ENCODE measurements around the gene LINGO1. TPM values are rescaled to one million over a fixed set of nuclear protein-coding genes. Genes with fewer than 3 reads are reported as not detected.

LINGO1 gene
- total RNA-seq, 6 experiments from 2014 or later, result 0.09 to 0.11 TPM; not detected in 4

GRCh38 chr15:77576538-77576937 lies 56.2 kb downstream of the LINGO1 start:
- Mint-ChIP-seq H3K27ac (no peak overlapping the region), H3K4me1 (ENCODE audit: low read depth) (no peaks in the 10 kb centered on the region; the same call in 1 of the 2 replicates), H3K36me3 (ENCODE audit: low read depth) (no peaks in the 10 kb centered on the region), H3K4me3 (no peak overlapping the region), H3K27me3 (ENCODE audit: insufficient read depth) (peaks cover 65% of the 10 kb centered on the region), H3K9me3 (no peaks in the 10 kb centered on the region)
- no peak for DNase-seq
- TF ChIP-seq, protein P1, sequence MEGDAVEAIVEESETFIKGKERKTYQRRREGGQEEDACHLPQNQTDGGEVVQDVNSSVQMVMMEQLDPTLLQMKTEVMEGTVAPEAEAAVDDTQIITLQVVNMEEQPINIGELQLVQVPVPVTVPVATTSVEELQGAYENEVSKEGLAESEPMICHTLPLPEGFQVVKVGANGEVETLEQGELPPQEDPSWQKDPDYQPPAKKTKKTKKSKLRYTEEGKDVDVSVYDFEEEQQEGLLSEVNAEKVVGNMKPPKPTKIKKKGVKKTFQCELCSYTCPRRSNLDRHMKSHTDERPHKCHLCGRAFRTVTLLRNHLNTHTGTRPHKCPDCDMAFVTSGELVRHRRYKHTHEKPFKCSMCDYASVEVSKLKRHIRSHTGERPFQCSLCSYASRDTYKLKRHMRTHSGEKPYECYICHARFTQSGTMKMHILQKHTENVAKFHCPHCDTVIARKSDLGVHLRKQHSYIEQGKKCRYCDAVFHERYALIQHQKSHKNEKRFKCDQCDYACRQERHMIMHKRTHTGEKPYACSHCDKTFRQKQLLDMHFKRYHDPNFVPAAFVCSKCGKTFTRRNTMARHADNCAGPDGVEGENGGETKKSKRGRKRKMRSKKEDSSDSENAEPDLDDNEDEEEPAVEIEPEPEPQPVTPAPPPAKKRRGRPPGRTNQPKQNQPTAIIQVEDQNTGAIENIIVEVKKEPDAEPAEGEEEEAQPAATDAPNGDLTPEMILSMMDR (IDR thresholded peaks at IDR 0.05), result no peak

GRCh38 chr15:77575203-77575934 lies 57.3 kb downstream of the LINGO1 start:
- no peaks in the 10 kb centered on the region for H3K36me3 Mint-ChIP-seq (ENCODE audit: low read depth)
- H3K4me1 Mint-ChIP-seq (ENCODE audit: low read depth), result no peaks in the 10 kb centered on the region; the same call in 1 of the 2 replicates
- no peak overlapping the region for H3K27ac Mint-ChIP-seq
- DNase-seq, result no peak
- H3K4me3 Mint-ChIP-seq, result no peak overlapping the region
- H3K9me3 Mint-ChIP-seq, result no peaks in the 10 kb centered on the region
- TF ChIP-seq, protein P1 (IDR thresholded peaks at IDR 0.05), result no peak
- H3K27me3 Mint-ChIP-seq (ENCODE audit: insufficient read depth), result peaks cover 63% of the 10 kb centered on the region

DNA sequence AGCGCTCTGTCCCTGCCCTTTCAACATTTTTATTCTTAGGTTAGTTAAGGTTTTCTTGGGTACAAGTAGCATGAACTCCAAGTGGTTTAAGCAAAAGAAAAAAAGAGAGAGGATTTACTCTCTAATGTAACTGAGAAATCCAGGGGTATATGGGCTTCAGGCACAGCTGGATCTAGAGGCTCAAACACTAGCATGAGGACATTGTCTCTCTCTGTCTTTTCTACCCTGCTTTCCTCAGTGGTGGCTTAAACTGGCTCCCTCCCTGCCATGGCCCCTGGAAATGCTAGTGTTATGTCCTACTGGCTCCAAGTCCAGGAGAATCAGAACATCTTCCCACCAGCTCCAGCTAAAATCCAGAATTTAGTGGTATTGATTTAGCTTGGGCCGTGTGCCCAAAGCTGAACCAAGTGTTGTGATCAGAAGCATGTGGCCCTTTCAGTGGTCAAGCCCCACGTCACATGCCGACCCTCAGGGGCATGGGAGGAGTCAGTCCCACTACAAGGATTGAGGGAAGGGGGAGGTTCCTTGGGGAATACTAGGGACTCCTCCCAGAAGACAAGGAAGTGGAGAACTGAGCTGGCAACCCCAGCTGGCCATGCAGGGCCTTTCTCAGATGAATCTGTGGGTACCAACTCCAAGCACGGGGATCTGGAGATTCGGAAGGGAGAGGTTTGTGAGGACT lies 58.0 kb downstream of the LINGO1 start:
- H3K4me3 Mint-ChIP-seq, result no peak overlapping the region
- no peak for DNase-seq
- H3K9me3 Mint-ChIP-seq, result no peaks in the 10 kb centered on the region
- no peaks in the 10 kb centered on the region for H3K36me3 Mint-ChIP-seq (ENCODE audit: low read depth)
- H3K27ac Mint-ChIP-seq, result no peak overlapping the region
- peaks cover 4% of the 10 kb centered on the region for H3K4me1 Mint-ChIP-seq (ENCODE audit: low read depth)
- TF ChIP-seq, protein P1 (IDR thresholded peaks at IDR 0.05), result no peak
- peaks cover 56% of the 10 kb centered on the region for H3K27me3 Mint-ChIP-seq (ENCODE audit: insufficient read depth)

- Mint-ChIP-seq H3K27ac (no peak overlapping the region), H3K36me3 (ENCODE audit: low read depth) (no peaks in the 10 kb centered on the region), H3K4me1 (ENCODE audit: low read depth) (peaks cover 12% of the 10 kb centered on the region), H3K27me3 (ENCODE audit: insufficient read depth) (peaks cover 50% of the 10 kb centered on the region), H3K4me3 (no peak overlapping the region), H3K9me3 (no peaks in the 10 kb centered on the region)
- TF ChIP-seq, protein P1 (IDR thresholded peaks at IDR 0.05), result no peak
- DNase-seq, result no peak
Observed at GRCh38 chr15:77573802-77574201, 58.9 kb downstream of the LINGO1 start.

- Mint-ChIP-seq H3K4me3 (no peak overlapping the region), H3K9me3 (no peaks in the 10 kb centered on the region), H3K4me1 (ENCODE audit: low read depth) (peaks cover 13% of the 10 kb centered on the region), H3K27me3 (ENCODE audit: insufficient read depth) (peaks cover 45% of the 10 kb centered on the region), H3K27ac (no peak overlapping the region), H3K36me3 (ENCODE audit: low read depth) (no peaks in the 10 kb centered on the region)
- DNase-seq, result no peak
- TF ChIP-seq, protein P1 (IDR thresholded peaks at IDR 0.05), result no peak
Observed at GRCh38 chr15:77572186-77572585, 60.5 kb downstream of the LINGO1 start.
